GM18907 (cell line): ENCODE results near the gene KBTBD3.
"Not testable (repeated sequence)": the region's sequence is repeated elsewhere in the genome, so short reads cannot be mapped to it uniquely, and the experiment has no call there.

Experiments
- ATAC-seq: cut with Tn5 transposase; IDR thresholded peaks from one replicate; pipeline ENCODE4 v1.9.1; 2021; ENCODE audit warnings: mild to moderate bottlenecking, moderate library complexity; ENCODE audit not compliant: unreplicated experiment

The KBTBD3 gene

DNA sequence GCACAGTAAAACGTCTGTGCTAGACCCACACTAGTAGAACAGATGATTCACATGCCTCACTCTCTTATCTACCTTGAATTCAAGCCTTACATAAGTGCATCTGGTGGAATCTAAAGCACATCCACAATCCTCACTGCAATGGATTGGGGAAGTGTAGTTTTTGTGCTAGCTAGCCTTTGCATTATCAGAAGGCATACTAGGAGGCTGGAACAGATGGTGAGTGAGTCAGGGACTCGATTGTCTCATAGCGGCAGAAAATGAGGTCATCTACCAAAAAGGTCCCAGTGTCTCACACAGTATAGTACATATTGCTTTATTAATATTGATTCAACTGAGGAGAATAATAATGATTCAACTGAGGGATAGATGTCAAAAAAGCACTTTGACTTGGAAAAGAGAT, 64.4 kb downstream of the KBTBD3 start:
- ATAC-seq = no peak

DNA sequence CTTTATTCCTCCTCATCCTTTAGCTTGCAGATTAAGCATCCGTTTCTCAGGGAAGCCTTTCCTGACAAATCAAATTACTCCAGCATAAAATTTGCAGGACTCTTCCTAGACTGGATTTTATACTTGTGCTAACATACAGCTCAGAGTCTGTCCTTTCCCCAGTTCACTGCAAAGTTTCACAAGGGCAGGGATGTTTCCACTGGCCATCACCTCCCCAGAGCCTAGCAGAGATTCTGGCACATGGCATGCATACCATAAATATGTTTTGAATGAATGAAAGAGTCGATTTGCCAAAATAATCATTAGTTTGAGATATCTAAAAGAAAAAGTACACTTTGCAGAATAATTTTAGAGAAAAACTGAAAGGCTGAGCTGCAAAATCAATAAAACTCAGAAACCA, 65.7 kb downstream of the KBTBD3 start:
- no peak for ATAC-seq

DNA sequence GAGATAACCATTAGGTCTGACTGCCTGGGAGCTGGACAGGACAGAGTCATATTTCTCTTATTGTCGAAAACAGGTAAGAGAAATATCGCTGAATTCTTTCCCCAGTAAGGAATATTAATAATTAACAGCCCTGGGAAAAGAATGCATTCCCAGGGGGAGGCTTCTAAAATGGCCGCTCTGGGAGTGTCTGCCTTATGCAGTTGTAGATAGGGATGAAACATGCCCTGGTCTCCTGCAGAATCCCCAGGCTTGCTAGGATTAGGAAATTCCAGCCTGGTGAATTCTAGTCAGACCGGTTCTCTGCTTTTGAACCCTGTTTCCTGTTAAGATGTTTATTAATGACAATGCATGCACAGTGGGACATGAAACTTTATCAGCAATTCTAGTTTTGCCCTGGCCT, 74.1 kb downstream of the KBTBD3 start:
- ATAC-seq = not testable (repeated sequence)

DNA sequence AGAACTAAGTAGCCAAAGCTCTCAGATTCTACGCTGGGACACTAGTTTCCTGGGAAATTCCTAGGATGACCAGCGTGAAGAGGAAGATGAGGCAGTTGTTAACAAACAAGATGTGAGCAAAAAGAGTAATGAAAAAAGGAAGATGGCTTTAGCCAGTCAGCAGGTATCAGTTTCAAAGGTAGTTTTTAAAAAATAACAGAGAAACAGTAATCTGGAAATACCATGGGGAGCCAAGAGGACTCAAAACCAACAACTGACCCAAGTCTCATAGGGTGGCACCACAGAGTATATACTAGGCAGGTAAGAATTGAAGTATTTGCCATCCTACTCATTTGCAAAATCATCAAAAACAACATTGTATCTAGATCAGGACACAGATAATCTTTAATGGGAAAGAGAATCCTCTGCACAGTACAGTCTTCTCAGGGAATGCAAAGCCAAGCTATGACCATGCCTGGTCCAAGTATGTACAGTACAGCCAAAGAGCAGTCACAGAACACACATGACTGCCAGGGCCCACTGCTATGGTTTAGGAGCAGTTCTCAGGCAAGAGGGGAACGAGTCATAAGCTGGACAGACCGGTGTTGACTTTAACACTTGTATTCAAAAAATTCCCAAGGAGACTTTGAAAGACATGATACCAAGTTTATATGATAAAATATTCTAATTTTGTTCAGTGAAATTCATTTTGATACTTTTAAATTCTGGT, 75.7 kb downstream of the KBTBD3 start:
- ATAC-seq = no peak
